Measurements from ENCODE around the gene VAMP2.

DNA sequence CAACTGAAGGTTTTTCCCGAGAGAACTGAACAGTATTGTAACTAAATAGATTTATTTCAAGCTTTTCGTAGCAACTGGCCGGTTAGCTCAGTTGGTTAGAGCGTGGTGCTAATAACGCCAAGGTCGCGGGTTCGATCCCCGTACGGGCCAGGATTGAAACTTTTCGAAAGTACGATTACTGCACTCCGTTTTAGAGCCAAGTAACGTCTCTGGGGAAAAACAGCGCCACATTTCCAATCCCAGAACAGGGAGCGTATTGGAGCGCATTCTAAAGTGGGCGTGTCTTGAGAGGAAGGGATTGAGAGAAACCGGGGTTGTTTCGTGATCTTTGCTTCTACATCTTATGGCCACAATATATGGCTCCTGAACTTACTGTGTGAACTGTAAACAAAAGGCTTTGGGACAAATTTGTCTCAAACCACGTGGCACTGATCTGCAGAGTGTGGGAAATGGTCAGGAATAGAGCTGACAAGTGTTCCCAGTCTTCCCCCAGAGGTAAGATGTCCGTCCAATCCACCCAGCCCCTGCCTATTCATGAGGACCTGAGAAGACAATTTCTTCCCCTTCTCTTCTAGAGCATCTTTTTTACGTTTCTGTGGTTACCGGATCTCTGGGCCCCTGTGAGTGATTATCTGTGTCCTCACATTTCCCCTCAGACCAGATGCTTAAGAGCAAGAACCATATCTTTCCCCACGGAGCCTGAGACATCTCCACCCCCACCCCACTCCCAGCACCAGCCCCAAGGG is 24.9 kb upstream of the VAMP2 start:
- TF ChIP-seq ZNF565 (CRISPR knock-in tag; conservative IDR thresholded peaks at IDR 0.05; ENCODE audit: low read depth), result no peak
- TF ChIP-seq, protein P1, sequence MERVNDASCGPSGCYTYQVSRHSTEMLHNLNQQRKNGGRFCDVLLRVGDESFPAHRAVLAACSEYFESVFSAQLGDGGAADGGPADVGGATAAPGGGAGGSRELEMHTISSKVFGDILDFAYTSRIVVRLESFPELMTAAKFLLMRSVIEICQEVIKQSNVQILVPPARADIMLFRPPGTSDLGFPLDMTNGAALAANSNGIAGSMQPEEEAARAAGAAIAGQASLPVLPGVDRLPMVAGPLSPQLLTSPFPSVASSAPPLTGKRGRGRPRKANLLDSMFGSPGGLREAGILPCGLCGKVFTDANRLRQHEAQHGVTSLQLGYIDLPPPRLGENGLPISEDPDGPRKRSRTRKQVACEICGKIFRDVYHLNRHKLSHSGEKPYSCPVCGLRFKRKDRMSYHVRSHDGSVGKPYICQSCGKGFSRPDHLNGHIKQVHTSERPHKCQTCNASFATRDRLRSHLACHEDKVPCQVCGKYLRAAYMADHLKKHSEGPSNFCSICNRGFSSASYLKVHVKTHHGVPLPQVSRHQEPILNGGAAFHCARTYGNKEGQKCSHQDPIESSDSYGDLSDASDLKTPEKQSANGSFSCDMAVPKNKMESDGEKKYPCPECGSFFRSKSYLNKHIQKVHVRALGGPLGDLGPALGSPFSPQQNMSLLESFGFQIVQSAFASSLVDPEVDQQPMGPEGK (CRISPR knock-in tag; IDR thresholded peaks at IDR 0.05; ENCODE audit: borderline replicate concordance), result peak; percentile 69; the same call in 1 of the 2 replicates
- no peak for TF ChIP-seq RARB (CRISPR knock-in tag; IDR thresholded peaks at IDR 0.05)
- no peak for TF ChIP-seq TOX (CRISPR knock-in tag; IDR thresholded peaks at IDR 0.05; ENCODE audit: borderline replicate concordance)
- TF ChIP-seq SNAI2 (CRISPR knock-in tag; IDR thresholded peaks at IDR 0.05), result no peak
- TF ChIP-seq OSR1 (CRISPR knock-in tag; IDR thresholded peaks at IDR 0.05), result no peak
- no peak for TF ChIP-seq PPARA (CRISPR knock-in tag; IDR thresholded peaks at IDR 0.05; ENCODE audit: borderline replicate concordance)
- no peak for TF ChIP-seq ISL1 (CRISPR knock-in tag; IDR thresholded peaks at IDR 0.05)

Data from SK-N-SH treated with all-trans-retinoic acid at 6 μM for 48 hours (cell line).